GM23338 (cell line): ENCODE data around the gene MYO5A.

Source experiments
- CTCF ChIP-seq, 2 experiments: fragments of 200-600 bp in 1 of 2; sonication (generic) in 1 of 2; conservative IDR thresholded peaks; 2 replicates each; pipeline versions ENCODE4 v1.5.1 to v1.6.1; 2016 to 2017; ENCODE audit warnings: antibody characterized with exemption in 2 of 2, low read depth in 2 of 2, mild to moderate bottlenecking in 2 of 2, moderate library complexity in 1 of 2
- REST ChIP-seq: IDR thresholded peaks from one replicate; pipeline ENCODE4 v1.6.1; 2018; ENCODE audit warnings: antibody characterized with exemption; ENCODE audit not compliant: unreplicated experiment

DNA sequence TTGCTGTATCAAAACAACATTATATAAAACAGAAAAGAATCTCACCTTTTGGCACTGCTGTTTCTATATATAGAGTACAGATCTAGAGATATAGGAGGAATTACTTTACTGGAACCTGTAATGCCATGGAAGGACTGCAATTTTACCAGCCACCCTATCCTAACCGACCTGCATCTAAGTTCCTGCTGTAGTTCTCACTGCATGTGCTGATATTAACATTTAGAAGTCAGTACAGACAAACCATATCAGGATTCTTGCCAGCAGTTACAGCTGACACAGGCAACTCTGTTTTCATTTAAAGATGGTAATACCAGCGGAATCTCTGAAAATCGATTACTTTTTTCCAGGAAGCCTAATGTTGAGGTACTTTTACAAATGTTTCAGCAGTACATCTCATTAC lies 159.7 kb downstream of the MYO5A start:
- no peak for TF ChIP-seq REST
- TF ChIP-seq CTCF (conservative IDR thresholded peaks at IDR 0.05; ENCODE audit: low read depth in 2 of 2) = no peak
